Measurements from ENCODE around the gene KDM2B.
A peak's percentile ranks its signal among the peaks of the same experiment; 100 is the strongest.
"Not testable (repeated sequence)": the region's sequence is repeated elsewhere in the genome, so short reads cannot be mapped to it uniquely, and the experiment has no call there.

The KDM2B gene

GRCh38 chr12:121390856-121391255 is 190.0 kb downstream of the KDM2B start:
- DNase-seq (ENCODE audit: low read depth): no peak
- no peak overlapping the region for H3K4me3 ChIP-seq (ENCODE audit: low read depth, low read length)
- TF ChIP-seq MYC (IDR thresholded peaks at IDR 0.05; ENCODE audit: low read depth, low read length): no peak
- no peak for TF ChIP-seq POLR2A (IDR thresholded peaks at IDR 0.05; ENCODE audit: extremely low read depth, insufficient read length)
- TF ChIP-seq MAX (IDR thresholded peaks at IDR 0.05; ENCODE audit: low read depth, low read length): no peak

- TF ChIP-seq MYC (IDR thresholded peaks at IDR 0.05; ENCODE audit: low read depth, low read length) (peak; percentile 41; the same call in 1 of the 2 replicates), POLR2A (IDR thresholded peaks at IDR 0.05; ENCODE audit: extremely low read depth, insufficient read length) (no peak), MAX (IDR thresholded peaks at IDR 0.05; ENCODE audit: low read depth, low read length) (peak; percentile 9; the same call in 1 of the 2 replicates)
- H3K4me3 ChIP-seq (ENCODE audit: low read depth, low read length): no peak overlapping the region
- peak; percentile 98 for DNase-seq (ENCODE audit: low read depth)
Measured at GRCh38 chr12:121388421-121388981, 192.3 kb downstream of the KDM2B start.

GRCh38 chr12:121384891-121385290 is 195.9 kb downstream of the KDM2B start:
- DNase-seq (ENCODE audit: low read depth): not testable (repeated sequence)

GRCh38 chr12:121383601-121384021 is 197.2 kb downstream of the KDM2B start:
- no peak overlapping the region for H3K4me3 ChIP-seq (ENCODE audit: low read depth, low read length)
- DNase-seq (ENCODE audit: low read depth): no peak
- no peak for TF ChIP-seq POLR2A (IDR thresholded peaks at IDR 0.05; ENCODE audit: extremely low read depth, insufficient read length)
- TF ChIP-seq MYC (IDR thresholded peaks at IDR 0.05; ENCODE audit: low read depth, low read length): no peak
- TF ChIP-seq MAX (IDR thresholded peaks at IDR 0.05; ENCODE audit: low read depth, low read length): no peak
- TF ChIP-seq CTCF (IDR thresholded peaks at IDR 0.05; ENCODE audit: low read depth, low read length): peak; percentile 36

More at GRCh38 chr12:121384891-121385290, 195.9 kb downstream of the KDM2B start:
- not testable (repeated sequence) for H3K4me3 ChIP-seq (ENCODE audit: low read depth, low read length)

- DNase-seq (ENCODE audit: low read depth): no peak
- H3K4me3 ChIP-seq (ENCODE audit: low read depth, low read length): no peak overlapping the region
- TF ChIP-seq CTCF (IDR thresholded peaks at IDR 0.05; ENCODE audit: low read depth, low read length) (no peak), MYC (IDR thresholded peaks at IDR 0.05; ENCODE audit: low read depth, low read length) (no peak), POLR2A (IDR thresholded peaks at IDR 0.05; ENCODE audit: extremely low read depth, insufficient read length) (no peak), MAX (IDR thresholded peaks at IDR 0.05; ENCODE audit: low read depth, low read length) (no peak)
Measured at GRCh38 chr12:121379945-121380344, 200.9 kb downstream of the KDM2B start.

All from NB4 (cell line).